HG03575 (cell line): ENCODE data around the gene SELL.
"Not testable (repeated sequence)": the region's sequence is repeated elsewhere in the genome, so short reads cannot be mapped to it uniquely, and the experiment has no call there.

Source experiments
- ATAC-seq: cut with Tn5 transposase; IDR thresholded peaks from one replicate; pipeline ENCODE4 v1.9.1; 2021; ENCODE audit not compliant: unreplicated experiment, insufficient number of reproducible peaks, low FRiP score; ENCODE audit errors: extremely low read depth

The SELL gene

GRCh38 chr1:169680377-169681019, 30.9 kb downstream of the SELL start:
- ATAC-seq = no peak

- ATAC-seq = no peak
Observed at GRCh38 chr1:169679692-169680091, 31.7 kb downstream of the SELL start.

- no peak for ATAC-seq
Observed at GRCh38 chr1:169676001-169676400, 35.4 kb downstream of the SELL start.

- ATAC-seq = no peak
Observed at GRCh38 chr1:169670836-169671235, 40.6 kb downstream of the SELL start.

GRCh38 chr1:169670244-169670643, 41.2 kb downstream of the SELL start:
- not testable (repeated sequence) for ATAC-seq

- not testable (repeated sequence) for ATAC-seq
Observed at GRCh38 chr1:169667699-169668596, 43.5 kb downstream of the SELL start.

GRCh38 chr1:169667227-169667639, 44.2 kb downstream of the SELL start:
- not testable (repeated sequence) for ATAC-seq

GRCh38 chr1:169662680-169663079, 48.7 kb downstream of the SELL start:
- ATAC-seq = not testable (repeated sequence)

- not testable (repeated sequence) for ATAC-seq
Observed at GRCh38 chr1:169661066-169661465, 50.4 kb downstream of the SELL start.

- ATAC-seq = not testable (repeated sequence)
Observed at GRCh38 chr1:169658777-169659176, 52.6 kb downstream of the SELL start.

GRCh38 chr1:169653873-169654272, 57.5 kb downstream of the SELL start:
- no peak for ATAC-seq

GRCh38 chr1:169651035-169651434, 60.4 kb downstream of the SELL start:
- no peak for ATAC-seq

- no peak for ATAC-seq
Observed at GRCh38 chr1:169650551-169650950, 60.9 kb downstream of the SELL start.

- ATAC-seq = no peak
Observed at GRCh38 chr1:169648709-169649108, 62.7 kb downstream of the SELL start.

- ATAC-seq = no peak
Observed at GRCh38 chr1:169648187-169648586, 63.2 kb downstream of the SELL start.

- ATAC-seq = no peak
Observed at GRCh38 chr1:169647512-169647911, 63.9 kb downstream of the SELL start.

GRCh38 chr1:169644297-169644696, 67.1 kb downstream of the SELL start:
- no peak for ATAC-seq
